ENCODE results near the gene EFCAB6.

DNA sequence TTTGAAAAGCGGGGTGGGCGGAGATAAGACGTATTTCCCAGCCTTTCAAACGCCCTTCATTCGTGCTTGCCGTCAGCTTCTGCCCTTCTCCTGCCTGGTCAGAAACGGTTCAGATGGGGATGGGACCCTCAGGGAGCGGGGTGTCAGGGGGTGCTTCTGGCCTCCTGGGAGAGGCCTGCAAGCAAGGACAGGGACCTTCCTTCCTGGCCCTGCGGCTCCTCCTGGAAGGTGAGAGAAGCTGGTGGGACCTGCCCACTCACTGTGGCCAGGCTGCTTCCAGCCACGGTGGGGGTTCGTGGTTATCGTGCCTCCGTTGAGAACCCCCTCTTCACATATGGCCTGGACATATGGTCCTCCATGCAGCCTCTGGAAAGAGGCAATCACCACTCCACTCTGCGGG is 295.7 kb downstream of the EFCAB6 start:
- TF ChIP-seq, protein P1, sequence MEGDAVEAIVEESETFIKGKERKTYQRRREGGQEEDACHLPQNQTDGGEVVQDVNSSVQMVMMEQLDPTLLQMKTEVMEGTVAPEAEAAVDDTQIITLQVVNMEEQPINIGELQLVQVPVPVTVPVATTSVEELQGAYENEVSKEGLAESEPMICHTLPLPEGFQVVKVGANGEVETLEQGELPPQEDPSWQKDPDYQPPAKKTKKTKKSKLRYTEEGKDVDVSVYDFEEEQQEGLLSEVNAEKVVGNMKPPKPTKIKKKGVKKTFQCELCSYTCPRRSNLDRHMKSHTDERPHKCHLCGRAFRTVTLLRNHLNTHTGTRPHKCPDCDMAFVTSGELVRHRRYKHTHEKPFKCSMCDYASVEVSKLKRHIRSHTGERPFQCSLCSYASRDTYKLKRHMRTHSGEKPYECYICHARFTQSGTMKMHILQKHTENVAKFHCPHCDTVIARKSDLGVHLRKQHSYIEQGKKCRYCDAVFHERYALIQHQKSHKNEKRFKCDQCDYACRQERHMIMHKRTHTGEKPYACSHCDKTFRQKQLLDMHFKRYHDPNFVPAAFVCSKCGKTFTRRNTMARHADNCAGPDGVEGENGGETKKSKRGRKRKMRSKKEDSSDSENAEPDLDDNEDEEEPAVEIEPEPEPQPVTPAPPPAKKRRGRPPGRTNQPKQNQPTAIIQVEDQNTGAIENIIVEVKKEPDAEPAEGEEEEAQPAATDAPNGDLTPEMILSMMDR (IDR thresholded peaks at IDR 0.05), result no peak
- no peak for TF ChIP-seq POLR2A (IDR thresholded peaks at IDR 0.05)
- TF ChIP-seq EP300 (IDR thresholded peaks at IDR 0.05), result no peak
